ENCODE data around the gene CRLF1.

Gene CRLF1

GRCh38 chr19:18580311-18580710, 26.3 kb downstream of the CRLF1 start:
- TF ChIP-seq CTCF (IDR thresholded peaks at IDR 0.05; ENCODE audit: low read depth, low read length, missing control alignments): no peak
- H3K4me3 ChIP-seq (ENCODE audit: low read depth, low read length): no peak overlapping the region
- no peak for DNase-seq (ENCODE audit: low read depth)

GRCh38 chr19:18577365-18577914, 29.2 kb downstream of the CRLF1 start:
- no peak for TF ChIP-seq CTCF (IDR thresholded peaks at IDR 0.05; ENCODE audit: low read depth, low read length, missing control alignments)
- no peak for DNase-seq (ENCODE audit: low read depth)
- no peak overlapping the region for H3K4me3 ChIP-seq (ENCODE audit: low read depth, low read length)

- no peak for TF ChIP-seq CTCF (IDR thresholded peaks at IDR 0.05; ENCODE audit: low read depth, low read length, missing control alignments)
- no peak overlapping the region for H3K4me3 ChIP-seq (ENCODE audit: low read depth, low read length)
- no peak for DNase-seq (ENCODE audit: low read depth)
These were observed 30.2 kb downstream of the CRLF1 start for GRCh38 chr19:18576383-18576782.

- no peak overlapping the region for H3K4me3 ChIP-seq (ENCODE audit: low read depth, low read length)
- no peak for TF ChIP-seq CTCF (IDR thresholded peaks at IDR 0.05; ENCODE audit: low read depth, low read length, missing control alignments)
- DNase-seq (ENCODE audit: low read depth): no peak
These were observed 31.8 kb downstream of the CRLF1 start for GRCh38 chr19:18574691-18575291.

- peak; percentile 92 for DNase-seq (ENCODE audit: low read depth)
- TF ChIP-seq CTCF (IDR thresholded peaks at IDR 0.05; ENCODE audit: low read depth, low read length, missing control alignments): no peak
- peak within 1 kb of the TSS; percentile 99 for H3K4me3 ChIP-seq (ENCODE audit: low read depth, low read length)
These were observed 34.8 kb downstream of the CRLF1 start, which contains the start of gene UBA52 for GRCh38 chr19:18571564-18572344. UBA52 (plus strand) TSS chr19:18571857; CDS start chr19:18573301, 1,444 bp downstream.

- no peak for TF ChIP-seq CTCF (IDR thresholded peaks at IDR 0.05; ENCODE audit: low read depth, low read length, missing control alignments)
- H3K4me3 ChIP-seq (ENCODE audit: low read depth, low read length): no peak overlapping the region
- DNase-seq (ENCODE audit: low read depth): no peak
These were observed 38.2 kb downstream of the CRLF1 start for GRCh38 chr19:18568367-18568766.
